RWPE2 (cell line): ENCODE measurements around the gene NBR1.
"Not testable (repeated sequence)": the region's sequence is repeated elsewhere in the genome, so short reads cannot be mapped to it uniquely, and the experiment has no call there.

ENCODE experiments used
- ATAC-seq: fragments of 200-7000 bp; cut with Tn5 transposase; 3 replicates; pipeline ENCODE4 v1.9.1; 2021; ENCODE audit warnings: low read depth
- DNase-seq: peaks from one replicate; pipeline ENCODE4 v3.0.0-alpha.2; 2020; ENCODE audit warnings: low spot score
- H3K27ac ChIP-seq: fragments of 450-650 bp; 2 replicates; pipeline ENCODE4 v1.5.1; 2017; ENCODE audit warnings: mild to moderate bottlenecking; ENCODE audit not compliant: poor library complexity, severe bottlenecking
- H3K27me3 ChIP-seq: fragments of 250-450 bp; sonication (Bioruptor Pico); 2 replicates; pipeline ENCODE4 v1.5.1; 2021; ENCODE audit warnings: mild to moderate bottlenecking, moderate library complexity; ENCODE audit not compliant: insufficient read depth, poor library complexity, severe bottlenecking
- H3K36me3 ChIP-seq: fragments of 250-450 bp; sonication (Bioruptor Pico); 2 replicates; pipeline ENCODE4 v1.5.1; 2020; ENCODE audit warnings: low read depth, mild to moderate bottlenecking, moderate library complexity
- H3K4me1 ChIP-seq: fragments of 250-450 bp; sonication (Bioruptor Pico); 2 replicates; pipeline ENCODE4 v1.5.1; 2021; ENCODE audit warnings: mild to moderate bottlenecking, moderate library complexity; ENCODE audit not compliant: insufficient read depth, poor library complexity, severe bottlenecking
- H3K4me3 ChIP-seq: fragments of 250-450 bp; sonication (Bioruptor Pico); 2 replicates; pipeline ENCODE4 v1.5.1; 2021; ENCODE audit warnings: mild to moderate bottlenecking, moderate library complexity; ENCODE audit not compliant: severe bottlenecking
- H3K9me3 ChIP-seq: fragments of 250-450 bp; sonication (Bioruptor Pico); 2 replicates; pipeline ENCODE4 v1.5.1; 2021; ENCODE audit warnings: mild to moderate bottlenecking, moderate library complexity; ENCODE audit not compliant: severe bottlenecking
- CTCF ChIP-seq: fragments of 450-650 bp; IDR thresholded peaks from one replicate; pipeline ENCODE4 v1.5.1; 2017; ENCODE audit warnings: mild to moderate bottlenecking, moderate library complexity; ENCODE audit not compliant: poor library complexity, severe bottlenecking

NBR1 gene

GRCh38 chr17:43151880-43152456 is 19.0 kb upstream of the NBR1 start:
- Histone ChIP-seq H3K27ac (no peak overlapping the region), H3K4me1 (no peaks in the 10 kb centered on the region), H3K36me3 (peaks cover 5% of the 10 kb centered on the region), H3K9me3 (no peaks in the 10 kb centered on the region), H3K4me3 (no peak overlapping the region), H3K27me3 (no peaks in the 10 kb centered on the region)
- no peak for TF ChIP-seq CTCF
- ATAC-seq, result no peak
- no peak for DNase-seq

GRCh38 chr17:43153197-43153835 is 17.7 kb upstream of the NBR1 start:
- not testable (repeated sequence) for H3K27me3 ChIP-seq, H3K9me3 ChIP-seq, H3K4me3 ChIP-seq, H3K36me3 ChIP-seq, DNase-seq, H3K27ac ChIP-seq, H3K4me1 ChIP-seq, ATAC-seq

GRCh38 chr17:43155666-43156065 is 15.3 kb upstream of the NBR1 start:
- no peaks in the 10 kb centered on the region for H3K4me1 ChIP-seq
- no peak for TF ChIP-seq CTCF
- H3K27ac ChIP-seq, result no peak overlapping the region
- ATAC-seq (no peak), DNase-seq (no peak)
- no peaks in the 10 kb centered on the region for H3K9me3 ChIP-seq
- no peaks in the 10 kb centered on the region for H3K27me3 ChIP-seq
- no peak overlapping the region for H3K4me3 ChIP-seq
- H3K36me3 ChIP-seq, result peaks cover 10% of the 10 kb centered on the region

GRCh38 chr17:43159232-43159631 is 11.8 kb upstream of the NBR1 start:
- H3K27ac ChIP-seq, H3K4me1 ChIP-seq, H3K9me3 ChIP-seq, H3K4me3 ChIP-seq, H3K36me3 ChIP-seq, H3K27me3 ChIP-seq, DNase-seq, ATAC-seq: not testable (repeated sequence)

- not testable (repeated sequence) for DNase-seq, ATAC-seq, H3K27ac ChIP-seq, H3K27me3 ChIP-seq, H3K4me3 ChIP-seq, H3K4me1 ChIP-seq, H3K9me3 ChIP-seq
- peaks cover 10% of the 10 kb centered on the region for H3K36me3 ChIP-seq
Measured at GRCh38 chr17:43159957-43160356, 11.1 kb upstream of the NBR1 start.

- not testable (repeated sequence) for H3K27ac ChIP-seq, H3K4me3 ChIP-seq, H3K27me3 ChIP-seq, DNase-seq, H3K9me3 ChIP-seq, H3K4me1 ChIP-seq, ATAC-seq, H3K36me3 ChIP-seq
Measured at GRCh38 chr17:43165971-43166370, 5.0 kb upstream of the NBR1 start.
